IPS-NIHi7 (cell line): ENCODE data around the gene CNTN5.

Experiments
- DNase-seq: peaks from one replicate; pipeline ENCODE4 v3.0.0; 2012; ENCODE audit warnings: mixed read lengths; ENCODE audit errors: extremely low spot score

CNTN5 gene

GRCh38 chr11:99925968-99926367 is 905.2 kb downstream of the CNTN5 start:
- DNase-seq: no peak

- no peak for DNase-seq
These were observed 911.9 kb downstream of the CNTN5 start for GRCh38 chr11:99932684-99933083.

GRCh38 chr11:99934008-99934407 is 913.3 kb downstream of the CNTN5 start:
- DNase-seq: no peak

GRCh38 chr11:99937330-99937729 is 916.6 kb downstream of the CNTN5 start:
- no peak for DNase-seq

- no peak for DNase-seq
These were observed 932.1 kb downstream of the CNTN5 start for GRCh38 chr11:99952816-99953215.

- DNase-seq: no peak
These were observed 939.8 kb downstream of the CNTN5 start for GRCh38 chr11:99960536-99960935.

- no peak for DNase-seq
These were observed 947.6 kb downstream of the CNTN5 start for GRCh38 chr11:99968336-99968735.

- no peak for DNase-seq
These were observed 953.2 kb downstream of the CNTN5 start for GRCh38 chr11:99973993-99974392.

GRCh38 chr11:99979042-99979441 is 958.3 kb downstream of the CNTN5 start:
- DNase-seq: no peak

GRCh38 chr11:99987821-99988470 is 967.2 kb downstream of the CNTN5 start:
- no peak for DNase-seq

- DNase-seq: no peak
These were observed 967.7 kb downstream of the CNTN5 start for GRCh38 chr11:99988471-99988837.

- DNase-seq: no peak
These were observed 983.2 kb downstream of the CNTN5 start for GRCh38 chr11:100003985-100004384.

- DNase-seq: peak; percentile 11
These were observed 983.8 kb downstream of the CNTN5 start for GRCh38 chr11:100004541-100004940.

GRCh38 chr11:100008417-100008816 is 987.7 kb downstream of the CNTN5 start:
- DNase-seq: no peak

- DNase-seq: no peak
These were observed 989.0 kb downstream of the CNTN5 start for GRCh38 chr11:100009728-100010127.

- peak; percentile 43 for DNase-seq
These were observed 989.6 kb downstream of the CNTN5 start for GRCh38 chr11:100010393-100010792.

- DNase-seq: no peak
These were observed 990.9 kb downstream of the CNTN5 start for GRCh38 chr11:100011697-100012096.

GRCh38 chr11:100013011-100013410 is 992.3 kb downstream of the CNTN5 start:
- DNase-seq: no peak

GRCh38 chr11:100031973-100032372 is 1011.2 kb downstream of the CNTN5 start:
- DNase-seq: no peak

- DNase-seq: no peak
These were observed 1040.3 kb downstream of the CNTN5 start for GRCh38 chr11:100061006-100061405.

GRCh38 chr11:100066399-100066798 is 1045.7 kb downstream of the CNTN5 start:
- no peak for DNase-seq

GRCh38 chr11:100068116-100068515 is 1047.4 kb downstream of the CNTN5 start:
- no peak for DNase-seq

- no peak for DNase-seq
These were observed 1051.4 kb downstream of the CNTN5 start for GRCh38 chr11:100072131-100072530.

GRCh38 chr11:100080381-100080780 is 1059.6 kb downstream of the CNTN5 start:
- no peak for DNase-seq
